GM18517 (cell line): ENCODE results near the gene STARD3.

Experiments
- ATAC-seq: cut with Tn5 transposase; IDR thresholded peaks from one replicate; pipeline ENCODE4 v1.9.1; 2021; ENCODE audit warnings: mild to moderate bottlenecking, moderate library complexity; ENCODE audit not compliant: unreplicated experiment

The STARD3 gene

DNA sequence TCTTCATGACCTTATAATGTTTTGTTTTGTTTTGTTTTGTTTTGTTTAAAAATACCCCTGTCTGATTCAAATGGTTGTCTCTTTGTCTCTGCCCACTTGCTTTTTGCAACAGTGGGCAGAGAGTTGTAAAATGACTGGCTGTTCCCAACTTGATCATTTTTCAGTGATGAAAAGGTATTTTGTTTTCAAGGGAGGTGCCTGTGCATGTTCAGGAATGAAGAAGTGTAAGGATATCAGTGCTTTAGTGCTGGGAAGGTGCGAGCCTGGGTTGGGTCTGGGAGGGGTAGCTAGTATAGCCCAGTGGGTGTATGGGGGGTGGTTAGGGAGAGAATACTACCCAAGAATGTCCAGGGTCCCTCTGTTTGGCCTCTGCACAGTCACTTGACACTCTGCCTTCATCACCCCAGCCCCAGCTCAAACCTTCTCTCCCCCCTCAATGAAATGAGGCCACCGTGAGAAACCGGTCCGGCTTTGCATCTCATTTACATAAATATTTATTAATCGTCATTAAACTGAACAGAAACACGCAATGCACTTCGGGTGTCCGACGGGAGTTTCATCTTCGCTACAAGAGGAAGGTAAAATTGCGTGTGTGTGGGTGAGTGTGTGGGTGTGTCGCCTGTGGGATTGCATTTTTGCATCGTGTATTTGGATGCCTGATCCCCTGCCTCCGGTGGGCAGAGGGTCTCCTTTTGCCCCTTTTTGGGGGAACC, 33.5 kb upstream of the STARD3 start:
- no peak for ATAC-seq

DNA sequence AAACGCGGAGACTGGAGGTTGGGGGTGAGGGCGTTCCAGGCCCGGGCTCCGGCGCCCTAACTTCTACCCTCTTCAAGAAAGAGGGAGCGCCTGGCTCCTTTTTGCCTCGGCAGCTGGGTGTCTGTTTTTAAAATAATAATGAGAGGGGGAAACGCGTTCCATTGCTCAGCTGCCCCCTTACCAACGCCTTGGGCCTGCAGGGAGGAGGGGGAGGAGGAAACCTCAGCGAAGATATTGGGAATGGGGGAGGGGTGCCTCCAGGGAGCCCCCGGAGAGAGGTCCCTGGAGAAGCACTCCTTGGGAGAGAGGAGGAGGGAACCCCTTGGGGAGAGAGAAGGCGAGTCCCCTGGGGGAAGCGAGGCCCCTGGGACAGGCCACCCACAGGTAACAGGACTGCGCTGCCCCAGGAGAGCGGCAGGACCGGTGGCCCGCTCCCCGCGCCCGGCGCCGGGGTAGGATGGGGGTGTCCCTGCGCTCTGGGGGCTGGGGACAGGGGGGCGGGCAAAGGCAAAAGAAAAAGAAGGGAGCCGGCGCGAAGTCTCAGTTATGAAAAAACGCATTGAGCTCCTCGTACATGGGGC, 31.9 kb upstream of the STARD3 start:
- no peak for ATAC-seq

DNA sequence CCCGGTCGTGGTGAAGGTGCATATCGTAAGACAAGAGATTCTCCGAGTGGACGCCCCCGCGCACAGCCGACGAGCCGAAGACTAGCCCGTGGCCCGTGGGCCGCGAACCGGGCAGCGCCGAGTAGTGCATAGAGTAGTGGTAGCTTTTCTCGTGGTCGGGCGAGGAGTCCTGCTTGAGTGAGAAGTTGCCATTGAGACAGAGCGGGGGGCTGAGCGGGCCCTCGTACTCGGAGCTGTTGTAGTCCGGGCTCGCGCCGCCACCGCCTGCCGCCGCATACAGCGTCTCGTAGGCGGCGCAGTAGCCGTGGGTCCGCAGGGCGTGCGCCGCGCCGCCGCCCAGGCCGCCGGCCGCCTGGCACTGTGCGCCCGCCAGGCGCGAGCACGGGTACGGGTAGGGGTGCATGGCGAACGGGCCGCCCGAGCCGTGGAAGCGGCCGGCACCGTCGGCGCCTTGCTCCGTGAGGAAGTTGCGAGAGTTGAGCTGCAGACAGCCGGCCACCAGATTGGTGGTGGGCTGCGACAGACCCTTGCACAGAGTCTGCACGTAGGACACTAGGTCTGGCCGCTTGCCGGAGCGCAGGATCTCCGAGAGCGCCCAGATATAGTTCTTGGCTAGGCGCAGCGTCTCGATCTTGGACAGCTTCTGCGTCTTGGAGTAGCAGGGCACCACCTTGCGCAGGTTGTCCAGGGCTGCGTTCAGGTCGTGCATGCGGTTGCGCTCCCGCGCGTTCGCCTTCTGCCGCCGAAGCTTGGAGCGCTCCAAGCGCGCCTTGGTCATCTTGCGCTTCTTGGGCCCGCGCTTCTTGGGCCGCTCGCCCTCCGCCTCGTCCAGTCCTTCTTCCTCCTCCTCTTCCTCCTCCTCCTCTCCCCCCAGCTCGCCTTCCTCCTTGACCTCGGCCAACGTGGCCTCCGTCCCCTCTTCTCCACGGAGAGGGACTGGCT, 31.2 kb upstream of the STARD3 start:
- ATAC-seq, result no peak

DNA sequence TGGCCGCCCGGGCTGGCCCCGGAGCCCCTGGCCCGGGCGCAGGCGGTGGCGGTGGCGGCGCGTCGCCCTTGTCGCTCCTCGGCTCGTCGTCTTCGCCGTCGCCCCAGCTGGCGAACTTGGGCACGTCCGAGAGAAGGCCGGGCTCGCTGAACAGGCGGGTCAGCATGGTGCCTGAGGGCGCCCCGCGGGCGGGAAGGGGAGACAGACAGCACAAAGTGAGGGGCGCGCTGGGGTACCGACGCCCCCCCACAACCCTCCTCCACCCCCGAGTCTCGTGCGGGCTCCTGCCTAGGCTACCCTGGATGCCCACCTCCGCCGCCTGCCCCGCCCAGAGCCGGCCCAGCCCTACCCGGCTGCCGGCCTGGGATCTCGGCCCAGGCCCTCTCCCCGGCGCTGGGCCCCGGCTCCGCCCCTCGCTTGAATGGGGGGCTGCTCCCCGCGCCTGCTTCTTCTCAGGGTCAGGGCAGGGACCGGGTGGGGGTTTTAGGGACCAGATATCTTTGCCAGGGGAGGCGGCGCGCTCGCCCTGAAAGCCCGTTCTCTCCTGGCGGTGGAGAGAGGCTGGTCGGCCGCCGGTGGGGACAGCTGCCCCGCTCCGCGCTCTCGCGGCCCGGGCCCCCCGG, 30.4 kb upstream of the STARD3 start:
- ATAC-seq, result no peak

DNA sequence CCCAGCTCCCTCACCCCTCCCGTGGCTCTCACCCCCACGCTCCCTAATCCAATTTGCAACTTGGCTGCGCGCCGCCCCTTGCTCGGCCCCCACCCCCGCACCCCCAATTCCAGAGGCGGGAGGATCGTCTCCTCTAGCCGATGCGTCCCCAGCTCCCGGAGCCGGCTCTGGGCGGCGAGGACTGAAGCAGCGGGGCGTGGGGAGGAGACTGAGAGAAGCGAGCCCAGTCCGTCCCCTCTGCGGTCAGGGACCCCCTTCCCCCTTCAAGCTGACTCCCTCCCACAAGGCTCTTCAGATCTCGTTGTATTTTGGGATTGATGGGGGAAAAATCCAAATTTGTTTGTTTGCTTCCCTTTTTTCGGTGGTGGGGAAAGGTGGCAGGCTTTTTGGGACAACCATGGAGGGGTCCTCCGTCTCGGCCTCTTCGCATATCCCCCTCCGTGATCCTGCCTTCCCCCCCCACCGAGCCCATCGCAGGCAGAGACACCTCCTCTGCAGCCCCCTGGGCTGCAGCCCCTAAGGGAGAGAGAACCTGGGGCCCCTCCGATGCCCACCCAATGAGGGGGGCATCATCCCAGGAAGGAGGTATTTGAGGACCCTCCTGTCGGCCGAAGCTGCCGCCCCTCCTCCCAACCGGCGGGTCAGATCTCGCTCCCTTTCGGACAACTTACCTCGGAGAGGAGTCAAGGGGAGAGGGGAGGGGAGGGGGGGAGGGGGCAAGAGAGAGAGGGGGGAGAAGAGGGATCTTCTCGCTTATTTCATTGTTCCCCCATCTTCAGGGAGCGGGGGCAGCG, 29.7 kb upstream of the STARD3 start:
- no peak for ATAC-seq

DNA sequence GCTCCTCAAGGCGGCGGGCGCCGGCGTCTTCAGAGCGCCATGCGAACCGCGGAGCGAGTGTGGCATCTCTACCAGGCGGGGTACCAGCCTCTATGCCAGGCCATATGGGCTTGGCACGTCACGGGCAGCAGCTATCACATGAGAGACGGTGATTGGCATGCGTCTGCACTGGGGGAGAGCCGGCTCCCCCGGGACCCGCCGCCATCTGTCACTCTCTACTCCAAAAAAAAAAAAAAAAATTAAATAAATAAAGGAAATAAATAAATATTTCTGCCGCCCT, 29.2 kb upstream of the STARD3 start, which contains the start of gene NEUROD2:
Gene NEUROD2, minus strand, starts transcription at position 70 of the 280 bp plus-strand sequence. CDS start 1,321 bp downstream, outside the sequence.
- ATAC-seq, result no peak

DNA sequence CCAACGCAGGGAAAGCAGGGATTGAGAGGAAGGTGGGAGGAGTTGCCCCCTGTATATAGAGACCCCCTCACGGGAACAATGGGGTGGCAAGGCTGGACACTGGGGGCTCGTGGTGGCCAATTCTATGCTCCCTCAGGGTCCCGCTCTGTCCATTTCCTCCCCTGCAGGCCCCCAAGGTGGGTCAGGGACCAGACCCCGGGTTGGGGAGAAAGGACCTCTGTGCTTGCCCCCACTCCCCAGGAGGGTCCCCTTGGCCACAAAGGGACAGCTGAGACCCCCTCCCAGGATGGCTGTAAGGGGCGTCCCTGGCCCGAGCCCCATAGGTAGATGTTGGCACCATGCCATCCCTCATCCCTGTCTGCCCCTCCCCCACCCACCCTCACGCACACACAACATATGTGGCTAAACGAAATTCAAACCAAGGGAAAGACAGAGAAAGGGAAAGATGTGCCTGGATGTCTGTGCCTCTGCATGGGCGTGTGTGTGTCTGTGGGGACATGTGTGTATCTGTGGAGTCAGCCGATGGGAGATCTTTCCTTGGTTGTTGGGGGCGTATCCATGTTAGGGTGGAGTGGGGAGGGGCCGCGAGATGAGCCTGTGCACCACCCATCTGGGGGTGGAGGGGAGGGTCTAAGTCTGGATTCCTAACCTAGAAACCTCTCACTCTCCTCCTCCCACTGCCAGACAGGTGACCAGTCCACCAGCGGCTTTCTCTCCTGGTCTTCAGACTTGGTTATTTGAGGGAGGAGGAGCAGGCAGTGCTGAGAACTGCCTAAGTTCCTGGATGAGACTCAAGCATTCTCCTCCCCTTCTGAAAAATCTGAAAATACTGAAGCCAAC, 28.6 kb upstream of the STARD3 start:
- no peak for ATAC-seq

DNA sequence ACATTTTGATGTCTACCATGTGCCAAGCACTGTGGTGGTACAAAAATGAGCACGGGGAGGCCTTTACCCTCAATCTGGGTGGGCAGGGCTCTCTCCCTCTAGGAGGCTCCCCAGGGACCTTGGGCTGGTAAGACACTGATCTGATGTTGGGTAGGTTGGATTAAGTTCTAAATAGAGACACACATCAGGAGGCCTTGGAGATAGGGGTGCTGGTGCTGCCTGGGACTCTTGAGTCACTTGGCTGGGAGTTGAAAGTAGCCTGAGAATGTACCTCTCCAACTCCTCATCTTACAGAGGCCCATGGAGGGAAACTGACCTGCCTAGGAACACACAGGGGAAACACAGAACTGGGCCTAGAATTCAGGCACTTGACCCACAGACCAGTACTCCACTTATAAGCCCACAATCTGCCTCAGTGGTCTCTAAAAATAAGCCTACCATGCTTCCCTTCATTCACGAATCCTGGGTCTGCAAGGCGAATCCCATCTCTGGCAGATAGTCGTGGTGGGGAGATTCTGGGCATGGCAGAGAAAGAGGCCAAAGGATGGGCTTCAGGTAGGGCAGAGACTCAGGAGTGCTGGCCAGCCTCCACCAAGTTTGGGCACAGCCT, 27.4 kb upstream of the STARD3 start:
- no peak for ATAC-seq

DNA sequence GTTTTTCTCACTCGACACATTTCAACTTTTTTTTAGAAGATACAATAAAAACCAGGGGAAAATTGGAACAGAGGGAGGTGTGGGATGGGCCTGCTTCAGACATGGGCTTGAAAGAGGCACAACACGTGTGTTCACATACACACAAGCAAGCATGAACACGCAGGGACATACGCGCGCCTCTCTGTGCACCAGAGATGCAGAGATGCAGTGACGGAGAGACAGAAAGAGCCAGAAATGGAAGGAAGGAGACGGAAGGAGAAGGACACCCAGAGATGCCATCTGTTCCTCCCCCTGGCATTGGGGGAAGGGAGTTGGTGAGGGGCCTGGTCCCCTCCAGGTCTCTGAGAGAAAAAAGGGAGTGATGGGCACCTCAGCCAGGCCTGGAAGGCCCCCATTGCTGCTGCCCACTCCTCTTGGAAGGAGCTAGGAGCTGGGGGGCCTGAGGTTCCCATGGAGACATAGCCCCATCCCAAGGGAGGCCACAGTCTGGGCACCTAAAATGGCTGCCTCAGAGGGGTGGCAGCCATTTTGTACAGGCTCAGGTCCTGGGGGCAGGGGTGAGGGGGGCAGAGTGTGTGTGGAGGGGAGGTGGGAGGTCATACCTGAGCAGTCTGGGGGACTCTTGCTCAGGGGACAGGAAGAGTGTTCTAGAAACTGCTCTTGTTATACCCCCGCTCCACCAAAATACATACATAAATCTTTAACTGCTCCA, 25.4 kb upstream of the STARD3 start:
- no peak for ATAC-seq

DNA sequence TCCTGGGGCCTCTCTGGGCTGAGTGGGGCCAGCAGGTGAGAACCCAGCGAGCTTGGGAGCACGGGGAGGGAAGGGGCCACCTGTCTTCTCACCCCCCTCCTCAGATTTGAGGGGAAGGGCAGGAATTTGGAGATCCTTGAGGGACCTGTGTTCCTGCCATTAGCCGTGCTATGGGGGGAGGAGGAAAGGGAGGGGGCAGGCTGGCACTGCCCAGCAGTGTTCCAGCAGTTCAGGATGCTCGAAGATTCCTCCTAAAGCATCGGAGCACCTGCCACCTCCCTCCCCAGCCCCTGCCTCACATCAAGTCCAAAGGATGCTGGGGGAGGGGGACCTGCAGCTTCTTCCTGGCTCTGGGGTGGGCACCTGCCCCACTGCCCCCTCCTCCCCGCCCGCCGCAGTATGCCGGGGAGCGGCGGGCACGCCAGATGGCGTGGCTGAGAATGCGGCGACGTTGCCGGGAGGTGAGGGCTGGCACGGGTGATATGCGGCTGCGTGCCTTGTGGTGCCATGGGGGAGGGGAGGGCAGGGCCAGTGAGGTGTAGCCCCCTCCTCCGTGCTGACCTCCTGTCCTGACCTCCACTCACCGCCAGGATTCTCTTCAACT, 24.6 kb upstream of the STARD3 start:
- ATAC-seq, result no peak

DNA sequence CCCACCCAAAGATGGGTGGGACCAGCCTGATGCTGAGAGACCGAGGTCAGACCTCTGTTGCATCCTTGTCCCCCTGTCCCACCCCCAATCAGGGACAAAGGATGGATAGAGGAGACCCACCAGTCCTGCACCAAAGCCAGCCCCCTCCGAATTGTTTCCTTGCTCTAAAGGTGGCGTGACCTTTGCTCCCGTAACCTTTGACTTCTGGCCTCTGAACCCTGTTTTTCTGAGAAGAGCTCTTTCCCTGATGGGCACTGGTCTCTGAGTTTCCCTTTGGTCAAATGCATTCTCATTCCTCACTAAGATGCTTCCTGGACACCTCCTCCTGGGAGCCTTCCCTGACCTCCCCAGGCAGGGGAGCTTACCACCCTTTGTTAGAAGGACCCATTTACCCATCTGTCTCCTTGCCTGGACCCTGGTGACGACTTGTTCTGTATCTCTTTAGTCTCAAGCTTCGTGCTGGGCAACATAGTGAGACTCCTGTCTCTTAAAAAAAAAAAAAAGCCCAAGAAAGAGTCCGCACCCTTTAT, 23.9 kb upstream of the STARD3 start:
- no peak for ATAC-seq

DNA sequence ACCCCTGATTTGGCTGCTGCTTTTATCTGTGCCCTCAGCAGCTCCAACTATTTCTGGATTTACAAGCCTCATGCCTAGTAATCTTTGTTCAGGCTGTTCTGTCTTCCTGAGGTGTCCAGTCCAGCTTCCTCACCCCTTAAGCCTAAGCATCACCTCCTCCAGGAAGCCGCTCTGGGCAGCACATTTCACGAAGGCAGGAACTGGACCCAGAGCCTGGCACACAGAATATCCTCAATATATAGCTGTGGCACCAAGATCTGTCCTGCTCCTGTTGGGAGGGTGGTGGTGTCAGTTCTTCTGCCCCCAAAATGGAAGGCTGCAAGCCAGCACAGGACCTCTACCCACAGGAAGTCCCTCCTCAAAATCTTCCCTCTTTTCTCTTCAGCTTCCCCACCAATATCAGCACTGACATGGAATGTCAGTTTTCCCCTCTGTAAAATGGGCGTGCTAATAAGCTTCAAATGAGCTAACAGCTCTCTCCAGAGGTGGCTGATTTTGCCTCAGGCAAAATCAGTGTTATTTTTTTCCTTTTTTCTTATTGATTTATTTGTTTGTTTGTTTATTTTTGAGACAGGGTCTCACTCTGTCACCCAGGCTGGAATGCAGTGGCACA, 22.3 kb upstream of the STARD3 start:
- ATAC-seq, result no peak

DNA sequence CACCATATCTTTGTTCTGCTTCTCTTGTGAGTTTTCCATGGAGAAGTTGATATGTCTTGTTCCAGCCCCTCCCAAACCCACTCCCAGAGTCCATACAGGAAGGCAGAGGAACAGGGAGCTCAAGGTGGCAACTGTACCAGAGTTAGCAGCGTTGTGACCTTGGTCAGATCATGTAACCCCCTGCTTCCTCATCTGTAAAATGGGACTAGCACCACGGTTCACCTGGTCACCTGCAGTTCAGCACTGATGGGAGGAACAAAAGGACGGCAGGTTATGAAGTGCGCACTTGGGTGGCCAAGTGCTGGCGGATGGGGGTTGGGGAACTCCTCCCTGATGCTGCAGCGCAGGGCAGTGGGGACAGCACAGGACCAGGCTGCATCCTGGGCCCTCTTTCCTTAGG, 21.5 kb upstream of the STARD3 start:
- no peak for ATAC-seq

DNA sequence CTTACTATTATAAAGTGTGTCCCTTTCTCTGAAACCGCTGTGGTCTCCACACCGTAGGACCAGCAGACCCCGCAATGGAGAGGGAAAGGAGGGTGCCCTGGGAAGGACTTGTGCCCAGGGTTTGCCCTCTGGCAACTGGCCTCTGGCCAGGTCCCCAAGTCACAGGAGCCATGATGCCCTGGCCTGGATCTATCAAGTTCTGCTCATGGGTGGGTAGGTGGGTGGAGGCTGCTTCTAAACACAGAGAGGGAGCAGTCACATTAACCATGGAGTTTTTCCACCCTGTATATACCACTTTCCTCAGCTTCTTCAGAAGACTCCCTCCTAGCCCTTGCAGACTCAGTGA, 19.9 kb upstream of the STARD3 start:
- no peak for ATAC-seq

DNA sequence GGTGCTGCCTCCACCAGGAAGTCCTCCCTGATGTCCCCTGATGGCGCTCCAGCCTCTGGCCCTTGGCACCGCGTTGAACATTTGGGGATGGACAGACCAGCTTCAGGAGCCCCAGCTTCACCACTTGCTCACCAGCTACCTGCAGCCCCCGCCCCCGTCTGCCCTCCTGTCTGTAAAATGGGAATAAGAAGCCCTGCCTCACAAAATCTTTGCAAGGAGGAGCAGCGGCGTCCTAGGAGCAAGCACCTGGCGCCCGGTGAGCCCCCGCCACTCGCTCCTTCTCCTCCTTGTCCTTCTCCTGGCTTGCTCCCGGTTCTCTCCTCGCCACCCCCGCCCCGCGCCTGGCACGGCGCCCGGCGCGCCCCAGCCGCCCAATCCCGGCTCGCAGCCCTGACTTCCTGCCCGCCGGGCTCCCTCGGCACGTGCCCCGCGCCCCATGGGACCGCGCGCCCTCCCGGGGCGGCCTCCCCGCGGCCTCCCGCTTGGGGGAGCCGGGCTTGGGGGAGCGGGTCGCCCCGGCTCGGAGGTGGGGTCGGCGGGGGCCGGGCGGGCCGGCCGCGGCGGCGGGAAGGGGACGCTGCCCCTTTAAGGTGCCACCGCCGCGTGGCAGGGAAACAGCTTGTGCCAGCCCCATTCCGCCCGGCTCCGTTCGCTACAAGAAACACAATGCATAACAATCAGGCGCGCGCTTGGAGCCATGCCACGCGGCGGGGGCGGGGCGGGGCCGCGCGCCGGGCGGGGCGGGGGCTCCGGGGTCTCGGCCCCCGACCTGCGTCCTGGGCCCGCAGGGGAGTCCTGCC, 19.3 kb upstream of the STARD3 start:
- no peak for ATAC-seq

DNA sequence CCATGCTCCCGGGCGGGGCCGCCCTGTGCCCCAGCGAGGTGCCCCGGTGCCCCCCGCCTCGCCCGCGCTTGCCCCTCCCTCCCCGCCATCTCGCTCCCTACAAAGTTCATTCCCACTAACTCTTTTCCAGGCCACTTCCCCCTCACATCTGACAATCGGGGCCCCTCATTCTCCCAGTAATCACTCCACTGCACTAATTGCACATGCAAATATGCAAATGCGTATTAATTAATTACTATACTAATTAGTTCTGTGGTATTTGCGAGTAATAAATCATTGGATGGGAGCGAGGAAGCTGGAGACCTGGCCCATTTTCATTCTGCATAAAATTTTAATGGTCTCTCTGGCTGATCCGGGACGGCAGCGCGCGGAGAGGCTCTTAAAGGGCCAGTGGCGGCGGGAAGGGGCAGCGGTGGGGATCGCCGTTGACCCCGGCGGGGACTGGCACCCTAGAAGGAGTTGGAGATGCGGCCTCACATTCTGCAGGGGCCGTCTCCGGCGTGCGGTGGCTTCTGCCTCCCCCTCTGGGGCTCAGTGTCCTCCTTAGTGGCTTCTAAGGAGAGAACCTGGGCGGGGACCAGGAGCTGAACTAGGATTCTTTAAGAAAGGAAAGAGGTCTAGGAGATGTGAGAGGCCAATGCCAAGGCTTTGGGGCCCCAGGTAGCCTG, 18.6 kb upstream of the STARD3 start:
- ATAC-seq, result no peak
